Loucy (cell line): ENCODE results near the gene STX18.

Experiments used
- H2AFZ ChIP-seq: fragments of 200-600 bp; sonication (generic); 2 replicates; pipeline ENCODE4 v1.6.0; 2016; ENCODE audit warnings: antibody characterized with exemption, mild to moderate bottlenecking, low read length, moderate library complexity
- H3F3A ChIP-seq: fragments of 200-600 bp; 2 replicates; pipeline ENCODE4 v1.6.0; 2016; ENCODE audit warnings: antibody characterized with exemption, low read depth, mild to moderate bottlenecking
- H3K27me3 ChIP-seq: fragments of 200-600 bp; sonication (generic); 2 replicates; pipeline ENCODE4 v1.6.1; 2014; ENCODE audit warnings: low read length, mild to moderate bottlenecking; ENCODE audit not compliant: insufficient read depth, poor library complexity, severe bottlenecking
- H3K36me3 ChIP-seq: fragments of 200-600 bp; sonication (generic); 2 replicates; pipeline ENCODE4 v1.6.1; 2016; ENCODE audit warnings: low read length; ENCODE audit not compliant: insufficient read depth
- H3K4me1 ChIP-seq: fragments of 200-600 bp; sonication (generic); 2 replicates; pipeline ENCODE4 v1.5.1; 2014; ENCODE audit warnings: low read length, mild to moderate bottlenecking; ENCODE audit not compliant: insufficient read depth, poor library complexity, severe bottlenecking
- H3K4me2 ChIP-seq: fragments of 200-600 bp; sonication (generic); 2 replicates; pipeline ENCODE4 v1.6.0; 2014; ENCODE audit warnings: antibody characterized with exemption, low read length, low read depth, mild to moderate bottlenecking; ENCODE audit not compliant: poor library complexity, severe bottlenecking
- H3K4me3 ChIP-seq: fragments of 200-600 bp; sonication (generic); 2 replicates; pipeline ENCODE4 v1.5.1; 2014; ENCODE audit warnings: low read length, mild to moderate bottlenecking, mixed read lengths; ENCODE audit not compliant: poor library complexity, severe bottlenecking
- H3K79me2 ChIP-seq: fragments of 200-600 bp; sonication (generic); 2 replicates; pipeline ENCODE4 v1.6.1; 2014; ENCODE audit warnings: low read length; ENCODE audit not compliant: insufficient read depth
- H3K9ac ChIP-seq: fragments of 200-600 bp; sonication (generic); 2 replicates; pipeline ENCODE4 v1.6.0; 2014; ENCODE audit warnings: mild to moderate bottlenecking, low read depth, low read length, moderate library complexity; ENCODE audit not compliant: poor library complexity, severe bottlenecking
- H3K9me2 ChIP-seq: fragments of 200-600 bp; sonication (generic); replicated peaks from 2 replicates; pipeline ENCODE4 v1.6.1; 2016; ENCODE audit warnings: low read depth, low read length, mixed read lengths
- H3K9me3 ChIP-seq: fragments of 200-600 bp; sonication (generic); 2 replicates; pipeline ENCODE4 v1.6.1; 2014; ENCODE audit warnings: mild to moderate bottlenecking, antibody characterized with exemption, low read length, low read depth; ENCODE audit not compliant: insufficient read depth
- H4K20me1 ChIP-seq: fragments of 200-600 bp; sonication (generic); 2 replicates; pipeline ENCODE4 v1.6.0; 2014; ENCODE audit warnings: antibody characterized with exemption, low read length, mild to moderate bottlenecking; ENCODE audit not compliant: insufficient read depth, poor library complexity, severe bottlenecking
- CTCF ChIP-seq: fragments of 200-600 bp; sonication (generic); conservative IDR thresholded peaks from 2 replicates; pipeline ENCODE4 v1.5.1; 2014; ENCODE audit warnings: mild to moderate bottlenecking, antibody characterized with exemption, low read length
- EZH2phosphoT487 ChIP-seq: fragments of 200-600 bp; IDR thresholded peaks from 2 replicates; pipeline ENCODE4 v1.6.1; 2018; ENCODE audit warnings: antibody characterized with exemption, mild to moderate bottlenecking, moderate library complexity, borderline replicate concordance

Gene STX18

GRCh38 chr4:4491396-4491893, 50.4 kb downstream of the STX18 start:
- H3K36me3 ChIP-seq: no peaks in the 10 kb centered on the region
- no peaks in the 10 kb centered on the region for H3F3A ChIP-seq
- H3K79me2 ChIP-seq: no peaks in the 10 kb centered on the region
- H3K9me3 ChIP-seq: no peaks in the 10 kb centered on the region
- no peak overlapping the region for H2AFZ ChIP-seq
- TF ChIP-seq CTCF (no peak), EZH2phosphoT487 (no peak)
- H3K27me3 ChIP-seq: no peaks in the 10 kb centered on the region
- H3K9ac ChIP-seq: no peak overlapping the region
- no peak overlapping the region for H3K4me2 ChIP-seq
- no peaks in the 10 kb centered on the region for H3K9me2 ChIP-seq
- H3K4me1 ChIP-seq: no peaks in the 10 kb centered on the region
- no peak overlapping the region for H3K4me3 ChIP-seq
- H4K20me1 ChIP-seq: peaks cover 11% of the 10 kb centered on the region

- H3K79me2 ChIP-seq: no peaks in the 10 kb centered on the region
- H3K4me2 ChIP-seq: no peak overlapping the region
- H2AFZ ChIP-seq: no peak overlapping the region
- no peaks in the 10 kb centered on the region for H3K4me1 ChIP-seq
- H3K9me3 ChIP-seq: no peaks in the 10 kb centered on the region
- H3K27me3 ChIP-seq: no peaks in the 10 kb centered on the region
- H3K4me3 ChIP-seq: no peak overlapping the region
- no peaks in the 10 kb centered on the region for H3K9me2 ChIP-seq
- TF ChIP-seq CTCF (no peak), EZH2phosphoT487 (no peak)
- H4K20me1 ChIP-seq: peaks cover 11% of the 10 kb centered on the region
- H3K36me3 ChIP-seq: no peaks in the 10 kb centered on the region
- no peak overlapping the region for H3K9ac ChIP-seq
- H3F3A ChIP-seq: no peaks in the 10 kb centered on the region
These were observed 51.0 kb downstream of the STX18 start for GRCh38 chr4:4490816-4491215.

DNA sequence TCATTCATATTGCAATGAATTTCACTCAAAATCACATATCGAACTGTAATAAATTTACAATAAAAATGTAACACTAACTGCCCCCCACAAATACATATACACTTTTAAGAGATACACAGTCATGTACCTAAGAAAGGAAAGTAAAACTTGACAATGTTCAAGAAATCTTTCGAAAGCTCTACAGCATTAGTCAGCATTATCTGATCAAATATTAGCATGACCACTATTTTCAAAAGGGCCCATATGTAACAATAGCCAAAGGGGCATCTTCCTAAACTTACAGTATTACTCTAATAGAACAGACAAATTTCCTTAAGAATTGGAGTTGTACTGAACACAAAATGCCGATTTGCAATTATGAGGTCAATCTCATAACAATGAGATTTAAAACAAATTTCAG, 51.8 kb downstream of the STX18 start:
- no peak overlapping the region for H3K9ac ChIP-seq
- H3K36me3 ChIP-seq: no peaks in the 10 kb centered on the region
- H3K4me3 ChIP-seq: no peak overlapping the region
- peaks cover 11% of the 10 kb centered on the region for H4K20me1 ChIP-seq
- no peak overlapping the region for H2AFZ ChIP-seq
- no peaks in the 10 kb centered on the region for H3K9me3 ChIP-seq
- no peaks in the 10 kb centered on the region for H3K4me1 ChIP-seq
- no peaks in the 10 kb centered on the region for H3K27me3 ChIP-seq
- no peaks in the 10 kb centered on the region for H3K79me2 ChIP-seq
- no peaks in the 10 kb centered on the region for H3F3A ChIP-seq
- no peak overlapping the region for H3K4me2 ChIP-seq
- no peak for TF ChIP-seq CTCF
- no peak for TF ChIP-seq EZH2phosphoT487
- H3K9me2 ChIP-seq: no peaks in the 10 kb centered on the region
